Measurements from ENCODE around the gene CDC37.
A peak's percentile ranks its signal among the peaks of the same experiment; 100 is the strongest.

Gene CDC37

DNA sequence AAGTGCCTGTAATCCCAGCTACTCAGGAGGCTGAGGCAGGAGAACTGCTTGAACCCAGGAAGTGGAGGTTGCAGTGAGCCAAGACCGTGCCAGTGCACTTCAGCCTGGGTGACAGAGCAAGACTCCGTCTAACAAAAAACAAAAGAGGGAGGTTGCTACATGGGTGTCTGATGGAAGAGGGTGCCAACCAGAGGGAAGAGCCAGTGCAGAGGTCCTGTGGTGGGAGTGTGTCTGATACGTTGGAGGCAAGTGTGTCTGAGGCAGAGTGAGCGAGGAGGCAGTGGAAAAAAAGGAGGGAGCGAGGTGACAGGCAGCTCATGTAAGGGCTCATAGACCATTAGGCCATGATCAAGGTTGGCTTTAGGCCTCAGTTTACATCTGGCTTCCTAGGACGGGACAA lies 23.8 kb upstream of the CDC37 start:
- in situ Hi-C loops (cut with MboI; ENCODE audit: low sequenced_read_pairs, unreplicated experiment) = no loop called here
- DNase-seq (ENCODE audit: low spot score) = no peak
- TF ChIP-seq, protein P1, sequence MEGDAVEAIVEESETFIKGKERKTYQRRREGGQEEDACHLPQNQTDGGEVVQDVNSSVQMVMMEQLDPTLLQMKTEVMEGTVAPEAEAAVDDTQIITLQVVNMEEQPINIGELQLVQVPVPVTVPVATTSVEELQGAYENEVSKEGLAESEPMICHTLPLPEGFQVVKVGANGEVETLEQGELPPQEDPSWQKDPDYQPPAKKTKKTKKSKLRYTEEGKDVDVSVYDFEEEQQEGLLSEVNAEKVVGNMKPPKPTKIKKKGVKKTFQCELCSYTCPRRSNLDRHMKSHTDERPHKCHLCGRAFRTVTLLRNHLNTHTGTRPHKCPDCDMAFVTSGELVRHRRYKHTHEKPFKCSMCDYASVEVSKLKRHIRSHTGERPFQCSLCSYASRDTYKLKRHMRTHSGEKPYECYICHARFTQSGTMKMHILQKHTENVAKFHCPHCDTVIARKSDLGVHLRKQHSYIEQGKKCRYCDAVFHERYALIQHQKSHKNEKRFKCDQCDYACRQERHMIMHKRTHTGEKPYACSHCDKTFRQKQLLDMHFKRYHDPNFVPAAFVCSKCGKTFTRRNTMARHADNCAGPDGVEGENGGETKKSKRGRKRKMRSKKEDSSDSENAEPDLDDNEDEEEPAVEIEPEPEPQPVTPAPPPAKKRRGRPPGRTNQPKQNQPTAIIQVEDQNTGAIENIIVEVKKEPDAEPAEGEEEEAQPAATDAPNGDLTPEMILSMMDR (IDR thresholded peaks at IDR 0.05; ENCODE audit: borderline replicate concordance, control extremely low read depth, extremely low read depth, insufficient read depth, missing control alignments) = no peak

DNA sequence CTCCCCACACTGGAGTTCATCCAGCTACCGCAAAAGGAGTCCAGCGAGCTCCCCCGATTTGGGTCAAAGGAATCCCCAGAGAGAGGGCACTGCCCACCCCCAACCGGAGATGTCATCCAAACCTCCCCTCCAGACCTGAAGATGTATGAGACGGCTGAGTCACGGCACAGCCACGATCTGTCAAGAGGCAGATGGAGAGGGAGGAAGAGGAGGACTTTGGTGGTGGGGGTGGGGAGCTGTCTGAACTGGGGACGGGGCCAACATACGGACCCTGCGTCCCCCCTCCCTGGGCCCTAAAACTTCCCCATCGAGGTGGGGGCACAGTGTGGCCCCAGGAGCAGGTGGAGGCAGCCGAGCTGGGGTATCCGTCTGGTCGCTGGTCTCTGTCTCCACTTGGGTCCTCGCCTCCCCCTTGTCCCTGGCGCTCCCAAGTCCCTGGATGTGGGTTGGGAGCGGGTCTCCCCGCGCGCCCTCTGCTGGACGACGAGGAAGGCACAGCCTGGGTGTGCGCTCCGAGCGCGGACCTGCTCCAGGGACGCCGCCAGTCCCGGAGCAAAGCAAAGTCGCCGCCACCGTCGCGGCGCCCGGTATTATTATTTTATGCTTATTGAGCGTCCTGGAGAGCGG lies 20.8 kb upstream of the CDC37 start:
- DNase-seq (ENCODE audit: low spot score) = peak; percentile 77
- in situ Hi-C loops (cut with MboI; ENCODE audit: low sequenced_read_pairs, unreplicated experiment) = no loop called here

DNA sequence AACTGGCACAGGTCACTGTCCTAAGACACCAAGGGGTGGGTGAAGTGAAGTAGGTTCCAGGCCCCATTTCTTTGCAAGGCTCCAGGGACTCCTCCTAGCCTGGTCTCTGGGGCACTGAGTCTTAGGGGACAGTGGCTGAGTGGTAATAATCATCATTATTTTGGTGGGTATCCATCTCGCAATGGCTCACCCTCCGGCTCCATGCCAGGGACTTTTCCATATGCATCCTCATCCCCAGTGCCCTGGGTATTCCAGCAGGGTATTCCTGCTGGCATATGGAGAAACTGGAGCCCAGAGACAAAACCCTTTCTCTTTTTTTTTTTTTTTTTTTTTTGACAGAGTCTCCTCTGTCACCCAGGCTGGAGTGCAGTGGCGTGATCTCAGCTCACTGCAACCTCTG lies 19.5 kb upstream of the CDC37 start:
- TF ChIP-seq, protein P1 (IDR thresholded peaks at IDR 0.05; ENCODE audit: borderline replicate concordance, control extremely low read depth, extremely low read depth, insufficient read depth, missing control alignments) = no peak
- DNase-seq (ENCODE audit: low spot score) = no peak
- in situ Hi-C loops (cut with MboI; ENCODE audit: low sequenced_read_pairs, unreplicated experiment) = no loop called here

More for the DNA sequence above, 20.8 kb upstream of the CDC37 start:
- TF ChIP-seq, protein P1 (IDR thresholded peaks at IDR 0.05; ENCODE audit: borderline replicate concordance, control extremely low read depth, extremely low read depth, insufficient read depth, missing control alignments) = peak; percentile 96

GRCh38 chr19:10422046-10422461 lies 18.7 kb upstream of the CDC37 start:
- no peak for DNase-seq (ENCODE audit: low spot score)
- in situ Hi-C loops (cut with MboI; ENCODE audit: low sequenced_read_pairs, unreplicated experiment) = no loop called here
- TF ChIP-seq, protein P1 (IDR thresholded peaks at IDR 0.05; ENCODE audit: borderline replicate concordance, control extremely low read depth, extremely low read depth, insufficient read depth, missing control alignments) = no peak

DNA sequence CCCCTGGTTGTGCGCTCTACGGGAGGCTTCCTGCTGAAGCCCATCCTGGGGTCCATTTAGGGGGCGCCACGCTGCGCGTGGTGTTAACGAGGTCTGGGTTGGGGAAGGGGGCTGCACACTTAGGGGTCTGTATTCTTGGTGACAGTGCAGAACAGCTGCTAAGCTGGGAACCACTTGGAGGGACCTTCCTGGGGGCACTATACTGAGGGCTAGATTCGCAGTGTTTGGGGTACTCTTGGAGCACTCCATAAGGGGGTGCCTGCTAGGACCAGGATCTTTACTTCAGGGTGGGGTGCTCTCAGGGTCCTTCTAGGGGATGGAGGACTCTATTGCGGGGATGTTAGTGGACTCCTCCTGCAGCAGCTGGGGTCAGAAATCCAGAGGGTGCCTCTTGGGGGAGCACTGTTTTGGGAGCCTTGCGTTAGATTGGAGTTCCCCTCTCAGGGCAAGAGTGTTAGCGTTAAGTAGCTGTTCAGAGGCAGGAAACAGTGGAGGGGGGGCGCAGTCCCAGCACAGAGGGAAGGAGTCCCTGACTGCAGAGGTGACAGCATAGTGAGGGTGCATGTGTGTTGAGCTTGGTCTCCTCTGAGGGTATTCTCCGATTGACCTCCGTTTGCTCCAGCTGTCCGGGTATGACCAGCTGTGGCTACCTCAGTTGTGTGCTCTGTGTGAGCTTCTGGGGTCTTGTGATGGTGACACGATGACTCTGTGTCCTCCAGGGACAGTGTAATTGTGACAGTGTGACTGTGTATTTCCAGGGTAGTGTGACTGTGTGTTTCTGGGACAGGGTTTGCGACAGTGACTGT lies 18.1 kb upstream of the CDC37 start:
- peak; percentile 45 for DNase-seq (ENCODE audit: low spot score)
- in situ Hi-C loops (cut with MboI; ENCODE audit: low sequenced_read_pairs, unreplicated experiment) = no loop called here

GRCh38 chr19:10420444-10421239 lies 17.3 kb upstream of the CDC37 start, which contains the start of gene PDE4A:
PDE4A (plus strand) TSS chr19:10420538; CDS start chr19:10420765, 227 bp downstream.
- TF ChIP-seq, protein P1 (IDR thresholded peaks at IDR 0.05; ENCODE audit: borderline replicate concordance, control extremely low read depth, extremely low read depth, insufficient read depth, missing control alignments) = peak; percentile 77
- in situ Hi-C loops (cut with MboI; ENCODE audit: low sequenced_read_pairs, unreplicated experiment) = no loop called here
- peak; percentile 69 for DNase-seq (ENCODE audit: low spot score)

More for the DNA sequence above, 18.1 kb upstream of the CDC37 start:
- TF ChIP-seq, protein P1 (IDR thresholded peaks at IDR 0.05; ENCODE audit: borderline replicate concordance, control extremely low read depth, extremely low read depth, insufficient read depth, missing control alignments) = no peak

All from GM13976 (cell line).